H9 (cell line): ENCODE results near the gene FBXW9. TPM values are rescaled to one million over a fixed set of nuclear protein-coding genes. Genes with fewer than 3 reads are reported as not detected.

Experiments used
- DNase-seq: peaks from one replicate; pipeline ENCODE4 v3.0.0-alpha.2; 2017
- H2AFZ ChIP-seq: one replicate; pipeline ENCODE4 v1.6.1; 2013; ENCODE audit warnings: mild to moderate bottlenecking, low read length, control low read depth, moderate library complexity
- H2AK5ac ChIP-seq: 2 replicates; pipeline ENCODE4 v1.6.1; 2013; ENCODE audit warnings: low read length, control low read depth, mixed read lengths; ENCODE audit not compliant: insufficient read length
- H2BK120ac ChIP-seq: one replicate; pipeline ENCODE4 v1.6.1; 2013; ENCODE audit warnings: low read depth, mild to moderate bottlenecking, low read length, control low read depth, inconsistent platforms; ENCODE audit not compliant: poor library complexity, severe bottlenecking
- H2BK12ac ChIP-seq: 2 replicates; pipeline ENCODE4 v1.6.1; 2013; ENCODE audit warnings: low read length, control low read depth, mixed read lengths, low read depth; ENCODE audit not compliant: insufficient read length
- H2BK15ac ChIP-seq: 2 replicates; pipeline ENCODE4 v1.6.1; 2013; ENCODE audit warnings: low read depth, low read length, control low read depth
- H2BK20ac ChIP-seq: one replicate; pipeline ENCODE4 v1.6.1; 2013; ENCODE audit warnings: low read depth, mild to moderate bottlenecking, low read length, control low read depth, inconsistent platforms; ENCODE audit not compliant: poor library complexity, severe bottlenecking
- H2BK5ac ChIP-seq: 2 replicates; pipeline ENCODE4 v1.6.1; 2013; ENCODE audit warnings: low read length, control low read depth, mixed read lengths; ENCODE audit not compliant: insufficient read length
- H3K14ac ChIP-seq: 2 replicates; pipeline ENCODE4 v1.6.1; 2013; ENCODE audit warnings: low read length, control low read depth; ENCODE audit not compliant: insufficient read depth
- H3K18ac ChIP-seq: 2 replicates; pipeline ENCODE4 v1.6.1; 2013; ENCODE audit warnings: low read depth, mild to moderate bottlenecking, mixed read lengths, low read length, control low read depth; ENCODE audit not compliant: insufficient read length
- H3K23ac ChIP-seq: 2 replicates; pipeline ENCODE4 v1.6.1; 2013; ENCODE audit warnings: low read length, control low read depth, mixed read lengths, low read depth; ENCODE audit not compliant: insufficient read length
- H3K23me2 ChIP-seq: 2 replicates; pipeline ENCODE4 v1.6.1; 2013; ENCODE audit warnings: low read depth, mild to moderate bottlenecking, mixed read lengths, low read length, control low read depth; ENCODE audit not compliant: insufficient read length, poor library complexity, severe bottlenecking
- H3K27ac ChIP-seq: 2 replicates; pipeline ENCODE4 v1.5.1; 2013; ENCODE audit warnings: low read length, control low read depth, mixed read lengths, low read depth; ENCODE audit not compliant: insufficient read length
- H3K27me3 ChIP-seq: 2 replicates; pipeline ENCODE4 v1.6.1; 2013; ENCODE audit warnings: low read length, control low read depth, inconsistent platforms; ENCODE audit not compliant: insufficient read depth
- H3K4ac ChIP-seq: 2 replicates; pipeline ENCODE4 v1.6.1; 2013; ENCODE audit warnings: low read depth, mild to moderate bottlenecking, control low read depth, inconsistent platforms, low read length, moderate library complexity
- H3K4me1 ChIP-seq: 2 replicates; pipeline ENCODE4 v1.6.1; 2013; ENCODE audit warnings: low read length, control low read depth, inconsistent platforms; ENCODE audit not compliant: insufficient read depth
- H3K4me2 ChIP-seq: 2 replicates; pipeline ENCODE4 v1.6.1; 2013; ENCODE audit warnings: low read length, control low read depth, mixed read lengths; ENCODE audit not compliant: insufficient read length, insufficient read depth
- H3K56ac ChIP-seq: 2 replicates; pipeline ENCODE4 v1.6.1; 2013; ENCODE audit warnings: low read depth, mild to moderate bottlenecking, mixed read lengths, low read length, control low read depth; ENCODE audit not compliant: insufficient read length
- H3K79me1 ChIP-seq: 2 replicates; pipeline ENCODE4 v1.6.1; 2013; ENCODE audit warnings: low read depth, mild to moderate bottlenecking, moderate library complexity, low read length, control low read depth, inconsistent platforms; ENCODE audit not compliant: insufficient read depth, poor library complexity, severe bottlenecking
- H3K79me2 ChIP-seq: 2 replicates; pipeline ENCODE4 v1.6.1; 2013; ENCODE audit warnings: low read length, control low read depth, inconsistent platforms; ENCODE audit not compliant: insufficient read depth
- H3K9ac ChIP-seq: 2 replicates; pipeline ENCODE4 v1.6.1; 2013; ENCODE audit warnings: low read length, control low read depth, mixed read lengths; ENCODE audit not compliant: insufficient read length; ENCODE audit errors: extremely low read depth
- H3K9me3 ChIP-seq: one replicate; pipeline ENCODE4 v1.6.1; 2013; ENCODE audit warnings: low read depth, low read length, inconsistent platforms; ENCODE audit not compliant: control insufficient read depth
- H3T11ph ChIP-seq: one replicate; pipeline ENCODE4 v1.6.1; 2013; ENCODE audit warnings: mild to moderate bottlenecking, low read length, control low read depth, inconsistent platforms
- H4K20me1 ChIP-seq: one replicate; pipeline ENCODE4 v1.6.1; 2013; ENCODE audit not compliant: control insufficient read depth, insufficient read length, insufficient read depth
- H4K5ac ChIP-seq: 2 replicates; pipeline ENCODE4 v1.6.1; 2013; ENCODE audit warnings: low read depth, mild to moderate bottlenecking, mixed read lengths, low read length, control low read depth; ENCODE audit not compliant: insufficient read length
- H4K8ac ChIP-seq: replicated peaks from 2 replicates; pipeline ENCODE4 v1.6.1; 2013; ENCODE audit warnings: low read length, control low read depth, mixed read lengths, low read depth; ENCODE audit not compliant: insufficient read length
- H4K91ac ChIP-seq: 2 replicates; pipeline ENCODE4 v1.6.1; 2013; ENCODE audit warnings: low read depth, mild to moderate bottlenecking, moderate library complexity, mixed read lengths, low read length, control low read depth; ENCODE audit not compliant: insufficient read length
- H3K27ac Mint-ChIP-seq, 3 experiments: 2 replicates in 2 of 3; 3 replicates in 1 of 3; pipeline ENCODE4 v1.8.0; 2020 to 2021; ENCODE audit warnings: mixed read lengths in 3 of 3, mild to moderate bottlenecking in 1 of 3, moderate library complexity in 1 of 3
- H3K27me3 Mint-ChIP-seq: 2 replicates; pipeline ENCODE4 v1.8.0; 2021; ENCODE audit warnings: low read depth, mild to moderate bottlenecking, moderate library complexity, mixed read lengths
- H3K36me3 Mint-ChIP-seq, 3 experiments: 2 replicates in 2 of 3; 3 replicates in 1 of 3; pipeline ENCODE4 v1.8.0; 2020 to 2021; ENCODE audit warnings: low read depth in 3 of 3, mixed read lengths in 3 of 3; ENCODE audit not compliant: insufficient read depth in 1 of 3
- H3K4me1 Mint-ChIP-seq, 2 experiments: 2 replicates each; pipeline ENCODE4 v1.8.0; 2020; ENCODE audit warnings: mixed read lengths in 2 of 2
- H3K4me3 Mint-ChIP-seq, 2 experiments: 2 replicates in 1 of 2; 3 replicates in 1 of 2; pipeline ENCODE4 v1.8.0; 2020 to 2021; ENCODE audit warnings: mild to moderate bottlenecking in 2 of 2, mixed read lengths in 2 of 2, moderate library complexity in 1 of 2
- H3K9me3 Mint-ChIP-seq, 2 experiments: 2 replicates in 1 of 2; 3 replicates in 1 of 2; pipeline ENCODE4 v1.8.0; 2020; ENCODE audit warnings: mild to moderate bottlenecking in 2 of 2, mixed read lengths in 2 of 2, moderate library complexity in 1 of 2
- WGBS: extraction: QIAGEN DNeasy Blood & Tissue Kit; methylation state at CpG from one replicate; pipeline ENCODE4 v1.1.7; 2013; ENCODE audit warnings: missing lambda C conversion rate, low lambda C conversion rate, mixed read lengths; ENCODE audit not compliant: insufficient read length; ENCODE audit errors: extremely low coverage; 5-methylcytosine and 5-hydroxymethylcytosine counted together
- total RNA-seq: library from RNA; stranded (reverse); gene quantifications from 2 replicates; pipeline ENCODE4 v1.2.1, GENCODE V29; 2021
- TF ChIP-seq, protein P1 (sequence below): fragments of 200-600 bp; sonication (generic); conservative IDR thresholded peaks from 3 replicates; pipeline ENCODE4 v1.8.0; 2021; ENCODE audit warnings: antibody characterized with exemption, mild to moderate bottlenecking

Gene FBXW9
- total RNA-seq, 1 experiment from 2014 or later, result 11.7 TPM

GRCh38 chr19:12694641-12695040 lies 1.8 kb downstream of the FBXW9 start:
- Histone ChIP-seq H2BK5ac (no peak overlapping the region), H3K23me2 (peaks cover 4% of the 10 kb centered on the region), H2AK5ac (no peak overlapping the region), H3K56ac (no peak overlapping the region), H3K27me3 (no peaks in the 10 kb centered on the region), H3K18ac (no peak overlapping the region), H3K14ac (no peak overlapping the region), H4K8ac (no peak overlapping the region), H4K5ac (no peak overlapping the region), H2AFZ (no peak overlapping the region), H3K27ac (no peak overlapping the region), H3K79me1 (no peaks in the 10 kb centered on the region), H3K9me3 (no peaks in the 10 kb centered on the region), H3K23ac (no peak overlapping the region), H2BK12ac (no peak overlapping the region), H3K4ac (no peak overlapping the region), H4K20me1 (peaks cover 3% of the 10 kb centered on the region), H3K79me2 (no peaks in the 10 kb centered on the region), H2BK120ac (no peak overlapping the region), H2BK15ac (no peak overlapping the region), H3K4me2 (no peak overlapping the region), H4K91ac (no peak overlapping the region), H2BK20ac (no peak overlapping the region), H3K9ac (no peak overlapping the region), H3K4me1 (0 out of 2 replicates have a peak, but pooled peaks cover 2% of the 10 kb centered on the region), H3T11ph (no peak overlapping the region)
- TF ChIP-seq, protein P1, sequence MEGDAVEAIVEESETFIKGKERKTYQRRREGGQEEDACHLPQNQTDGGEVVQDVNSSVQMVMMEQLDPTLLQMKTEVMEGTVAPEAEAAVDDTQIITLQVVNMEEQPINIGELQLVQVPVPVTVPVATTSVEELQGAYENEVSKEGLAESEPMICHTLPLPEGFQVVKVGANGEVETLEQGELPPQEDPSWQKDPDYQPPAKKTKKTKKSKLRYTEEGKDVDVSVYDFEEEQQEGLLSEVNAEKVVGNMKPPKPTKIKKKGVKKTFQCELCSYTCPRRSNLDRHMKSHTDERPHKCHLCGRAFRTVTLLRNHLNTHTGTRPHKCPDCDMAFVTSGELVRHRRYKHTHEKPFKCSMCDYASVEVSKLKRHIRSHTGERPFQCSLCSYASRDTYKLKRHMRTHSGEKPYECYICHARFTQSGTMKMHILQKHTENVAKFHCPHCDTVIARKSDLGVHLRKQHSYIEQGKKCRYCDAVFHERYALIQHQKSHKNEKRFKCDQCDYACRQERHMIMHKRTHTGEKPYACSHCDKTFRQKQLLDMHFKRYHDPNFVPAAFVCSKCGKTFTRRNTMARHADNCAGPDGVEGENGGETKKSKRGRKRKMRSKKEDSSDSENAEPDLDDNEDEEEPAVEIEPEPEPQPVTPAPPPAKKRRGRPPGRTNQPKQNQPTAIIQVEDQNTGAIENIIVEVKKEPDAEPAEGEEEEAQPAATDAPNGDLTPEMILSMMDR, result no peak
- no peaks in the 10 kb centered on the region for H3K9me3 Mint-ChIP-seq
- no peak for DNase-seq
- H3K36me3 Mint-ChIP-seq, result peaks cover 2 to 15% (median 7%) of the 10 kb centered on the region in 3 experiments; a peak in 6 of 7 replicates
- no peak overlapping the region for H3K27ac Mint-ChIP-seq
- no peaks in the 10 kb centered on the region; the same call in 1 of the 2 replicates for H3K27me3 Mint-ChIP-seq
- H3K4me3 Mint-ChIP-seq, result no peak overlapping the region
- 0 out of 4 replicates have a peak, but pooled peaks cover 0 to 2% of the 10 kb centered on the region in 2 experiments for H3K4me1 Mint-ChIP-seq
- no CpG with 5 or more reads among the region's 16 CpGs for WGBS
